SU-DHL-6 (cell line): ENCODE data around the gene CDK11B.

ENCODE experiments used
- H2AFZ ChIP-seq: fragments of 200-600 bp; sonication (generic); 2 replicates; pipeline ENCODE4 v1.6.1; 2014; ENCODE audit warnings: low read depth, mild to moderate bottlenecking, moderate library complexity, mixed read lengths, antibody characterized with exemption, low read length; ENCODE audit not compliant: severe bottlenecking
- H3F3A ChIP-seq: fragments of 200-600 bp; shearing (Covaris generic); 2 replicates; pipeline ENCODE4 v1.6.0; 2016; ENCODE audit warnings: antibody characterized with exemption, mild to moderate bottlenecking; ENCODE audit not compliant: insufficient read depth
- H3K27ac ChIP-seq: fragments of 200-600 bp; sonication (generic); 2 replicates; pipeline ENCODE4 v1.5.1; 2016; ENCODE audit warnings: low read depth, mild to moderate bottlenecking, low read length, moderate library complexity, mixed read lengths
- H3K27me3 ChIP-seq: fragments of 200-600 bp; sonication (generic), shearing (Covaris generic); 2 replicates; pipeline ENCODE4 v1.6.0; 2014; ENCODE audit warnings: mild to moderate bottlenecking, low read length
- H3K36me3 ChIP-seq: fragments of 200-600 bp; sonication (generic); 2 replicates; pipeline ENCODE4 v1.6.1; 2014; ENCODE audit warnings: mild to moderate bottlenecking, low read length, mixed read lengths
- H3K4me2 ChIP-seq: fragments of 300-600, 200-600 bp; shearing (Covaris generic), sonication (generic); 2 replicates; pipeline ENCODE4 v1.6.0; 2014; ENCODE audit warnings: low read length, low read depth, mild to moderate bottlenecking; ENCODE audit not compliant: poor library complexity, severe bottlenecking
- H3K4me3 ChIP-seq: fragments of 200-600 bp; sonication (generic); 2 replicates; pipeline ENCODE4 v1.5.1; 2014; ENCODE audit warnings: antibody characterized with exemption, low read length, mild to moderate bottlenecking, mixed read lengths; ENCODE audit not compliant: insufficient read depth, poor library complexity, severe bottlenecking
- H3K79me2 ChIP-seq: fragments of 200-600 bp; sonication (generic); 2 replicates; pipeline ENCODE4 v1.6.1; 2014; ENCODE audit warnings: mild to moderate bottlenecking, low read length, moderate library complexity; ENCODE audit not compliant: insufficient read depth
- H3K9ac ChIP-seq: fragments of 200-600 bp; sonication (generic); 2 replicates; pipeline ENCODE4 v1.7.0; 2014; ENCODE audit warnings: mild to moderate bottlenecking, low read length
- H3K9me2 ChIP-seq: fragments of 200-600 bp; sonication (generic); replicated peaks from 2 replicates; pipeline ENCODE4 v1.6.1; 2014; ENCODE audit warnings: low read length; ENCODE audit not compliant: insufficient read depth
- H3K9me3 ChIP-seq: fragments of 200-600 bp; sonication (generic); 2 replicates; pipeline ENCODE4 v1.6.1; 2014; ENCODE audit warnings: low read length, mixed read lengths; ENCODE audit not compliant: insufficient read depth
- H4K20me1 ChIP-seq: fragments of 200-600 bp; sonication (generic); 2 replicates; pipeline ENCODE4 v1.6.1; 2014; ENCODE audit warnings: low read depth, mild to moderate bottlenecking, antibody characterized with exemption, low read length, moderate library complexity, mixed read lengths
- CTCF ChIP-seq: fragments of 200-600 bp; sonication (generic); IDR thresholded peaks from one replicate; pipeline ENCODE4 v1.5.1; 2017; ENCODE audit warnings: antibody characterized with exemption, mild to moderate bottlenecking, low read length, moderate library complexity; ENCODE audit not compliant: insufficient read depth, poor library complexity, severe bottlenecking
- EZH2phosphoT487 ChIP-seq: fragments of 200-600 bp; sonication (generic), shearing (Covaris generic); conservative IDR thresholded peaks from 2 replicates; pipeline ENCODE4 v1.6.1; 2018; ENCODE audit warnings: mild to moderate bottlenecking, antibody characterized with exemption, low read length, moderate library complexity, mixed read lengths

CDK11B gene

GRCh38 chr1:1601564-1602303 lies 57.1 kb downstream of the CDK11B start:
- no peaks in the 10 kb centered on the region for H3K36me3 ChIP-seq
- TF ChIP-seq EZH2phosphoT487, result no peak
- no peak for TF ChIP-seq CTCF
- H3K27ac ChIP-seq, result no peak overlapping the region
- H3K27me3 ChIP-seq, result no peaks in the 10 kb centered on the region
- no peak overlapping the region for H3K9ac ChIP-seq
- no peak overlapping the region for H3K4me2 ChIP-seq
- H2AFZ ChIP-seq, result no peak overlapping the region
- no peaks in the 10 kb centered on the region for H3K9me3 ChIP-seq
- no peaks in the 10 kb centered on the region for H3K79me2 ChIP-seq
- H3F3A ChIP-seq, result no peaks in the 10 kb centered on the region
- no peak overlapping the region for H3K4me3 ChIP-seq
- no peaks in the 10 kb centered on the region for H3K9me2 ChIP-seq
- H4K20me1 ChIP-seq, result no peaks in the 10 kb centered on the region

- no peaks in the 10 kb centered on the region for H3K9me3 ChIP-seq
- no peaks in the 10 kb centered on the region for H3K9me2 ChIP-seq
- H3K79me2 ChIP-seq, result no peaks in the 10 kb centered on the region
- no peaks in the 10 kb centered on the region for H4K20me1 ChIP-seq
- no peaks in the 10 kb centered on the region for H3K36me3 ChIP-seq
- H3K4me3 ChIP-seq, result no peak overlapping the region
- H3K27ac ChIP-seq, result no peak overlapping the region
- H3K27me3 ChIP-seq, result no peaks in the 10 kb centered on the region
- H3K4me2 ChIP-seq, result no peak overlapping the region
- H2AFZ ChIP-seq, result no peak overlapping the region
- H3K9ac ChIP-seq, result no peak overlapping the region
- H3F3A ChIP-seq, result no peaks in the 10 kb centered on the region
- TF ChIP-seq CTCF, result no peak
- no peak for TF ChIP-seq EZH2phosphoT487
These were observed 57.8 kb downstream of the CDK11B start for GRCh38 chr1:1600861-1601563.

GRCh38 chr1:1599935-1600860 lies 58.6 kb downstream of the CDK11B start, which contains the start of gene FNDC10:
Gene FNDC10 (minus strand): TSS chr1:1600135. CDS start chr1:1600015, 120 bp downstream.
- no peaks in the 10 kb centered on the region for H3K9me3 ChIP-seq
- H2AFZ ChIP-seq, result no peak within 1 kb of the TSS
- H4K20me1 ChIP-seq, result no peaks in the 10 kb centered on the region
- no peaks in the 10 kb centered on the region for H3K36me3 ChIP-seq
- H3K4me3 ChIP-seq, result no peak within 1 kb of the TSS
- no peak within 1 kb of the TSS for H3K9ac ChIP-seq
- no peaks in the 10 kb centered on the region for H3K27me3 ChIP-seq
- no peak within 1 kb of the TSS for H3K27ac ChIP-seq
- no peaks in the 10 kb centered on the region for H3K79me2 ChIP-seq
- TF ChIP-seq EZH2phosphoT487, result no peak
- no peak for TF ChIP-seq CTCF
- no peak within 1 kb of the TSS for H3K4me2 ChIP-seq
- no peaks in the 10 kb centered on the region for H3K9me2 ChIP-seq
- H3F3A ChIP-seq, result no peaks in the 10 kb centered on the region
